ENCODE results near the gene RBM19.

GRCh38 chr12:114013575-114014345, 47.6 kb upstream of the RBM19 start:
- TF ChIP-seq CTCF (IDR thresholded peaks at IDR 0.05), result no peak
- TF ChIP-seq POLR2A (IDR thresholded peaks at IDR 0.05), result no peak

Data from lower leg skin (tissue), 3 donors.